DND-41 (cell line): ENCODE measurements around the gene EFHC2.

Experiments
- CTCF ChIP-seq: IDR thresholded peaks from 2 replicates; pipeline ENCODE4 v1.5.1; 2012; ENCODE audit warnings: borderline replicate concordance, low read length, moderate library complexity, mild to moderate bottlenecking; ENCODE audit not compliant: poor library complexity, severe bottlenecking; ENCODE audit errors: extremely low read depth
- EZH2 ChIP-seq: IDR thresholded peaks from 3 replicates; pipeline ENCODE4 v1.6.1; 2012; ENCODE audit warnings: borderline replicate concordance, low read depth, mild to moderate bottlenecking, moderate library complexity, low read length, inconsistent platforms; ENCODE audit not compliant: severe bottlenecking

- TF ChIP-seq CTCF, result no peak
- TF ChIP-seq EZH2, result no peak
These were observed 96.6 kb downstream of the EFHC2 start for GRCh38 chrX:44246826-44247225.
